Measurements from ENCODE around the gene MRLN.

The MRLN gene
- long read RNA-seq, result 0 reads

GRCh38 chr10:59753267-59753666 lies at the start of gene MRLN:
Gene MRLN, minus strand, starts transcription at chr10:59753455.
- no peaks in the 10 kb centered on the region for H3K27me3 ChIP-seq (ENCODE audit: insufficient read depth, poor library complexity, severe bottlenecking)
- TF ChIP-seq CTCF (IDR thresholded peaks at IDR 0.05; ENCODE audit: insufficient read depth, low read length) (no peak), REST (IDR thresholded peaks at IDR 0.05; ENCODE audit: insufficient replicate concordance, low read depth) (no peak), GABPA (IDR thresholded peaks at IDR 0.05; ENCODE audit: low read depth) (no peak)
- no peak for DNase-seq (ENCODE audit: low read depth in 1 of 2, low spot score in 1 of 2)
- no peak within 1 kb of the TSS for H3K27ac ChIP-seq (replicated peaks)
- H3K4me3 ChIP-seq (replicated peaks; ENCODE audit: insufficient read depth, low read length), result no peak within 1 kb of the TSS

- Histone ChIP-seq H3K4me3 (replicated peaks; ENCODE audit: insufficient read depth, low read length) (no peak overlapping the region), H3K27me3 (ENCODE audit: insufficient read depth, poor library complexity, severe bottlenecking) (no peaks in the 10 kb centered on the region), H3K27ac (replicated peaks) (no peak overlapping the region)
- TF ChIP-seq POLR2AphosphoS5 (IDR thresholded peaks at IDR 0.05; ENCODE audit: low read depth) (no peak), GABPA (IDR thresholded peaks at IDR 0.05; ENCODE audit: low read depth) (no peak), SPI1 (IDR thresholded peaks at IDR 0.05; ENCODE audit: borderline replicate concordance, low read depth) (no peak), CTCF (IDR thresholded peaks at IDR 0.05; ENCODE audit: insufficient read depth, low read length) (no peak), REST (IDR thresholded peaks at IDR 0.05; ENCODE audit: insufficient replicate concordance, low read depth) (no peak)
- DNase-seq (ENCODE audit: low read depth in 1 of 2, low spot score in 1 of 2), result no peak
These were observed 47.9 kb upstream of the MRLN start for GRCh38 chr10:59801171-59801570.

- no peak for TF ChIP-seq GABPA (IDR thresholded peaks at IDR 0.05; ENCODE audit: low read depth)
- no peak for TF ChIP-seq POLR2AphosphoS5 (IDR thresholded peaks at IDR 0.05; ENCODE audit: low read depth)
- no peak for TF ChIP-seq REST (IDR thresholded peaks at IDR 0.05; ENCODE audit: insufficient replicate concordance, low read depth)
- no peak for TF ChIP-seq SPI1 (IDR thresholded peaks at IDR 0.05; ENCODE audit: borderline replicate concordance, low read depth)
- TF ChIP-seq CTCF (IDR thresholded peaks at IDR 0.05; ENCODE audit: insufficient read depth, low read length), result no peak
- DNase-seq (ENCODE audit: low read depth in 1 of 2, low spot score in 1 of 2), result no peak
- no peak overlapping the region for H3K27ac ChIP-seq (replicated peaks)
- no peak overlapping the region for H3K4me3 ChIP-seq (replicated peaks; ENCODE audit: insufficient read depth, low read length)
- H3K27me3 ChIP-seq (ENCODE audit: insufficient read depth, poor library complexity, severe bottlenecking), result no peaks in the 10 kb centered on the region
These were observed 46.2 kb upstream of the MRLN start for GRCh38 chr10:59799421-59799820.
